DMS53 treated with DMSO at 0.1 percent for 48 hours (cell line): ENCODE data around the gene BICC1.

Source experiments
- DNase-seq: peaks from one replicate; lab custom pipeline; 2025; ENCODE audit not compliant: unreplicated experiment; lab: John Stamatoyannopoulos, UW

BICC1 gene

GRCh38 chr10:58734664-58735063 is 222.0 kb downstream of the BICC1 start:
- DNase-seq = no peak

- no peak for DNase-seq
Measured at GRCh38 chr10:58735087-58735486, 222.4 kb downstream of the BICC1 start.

DNA sequence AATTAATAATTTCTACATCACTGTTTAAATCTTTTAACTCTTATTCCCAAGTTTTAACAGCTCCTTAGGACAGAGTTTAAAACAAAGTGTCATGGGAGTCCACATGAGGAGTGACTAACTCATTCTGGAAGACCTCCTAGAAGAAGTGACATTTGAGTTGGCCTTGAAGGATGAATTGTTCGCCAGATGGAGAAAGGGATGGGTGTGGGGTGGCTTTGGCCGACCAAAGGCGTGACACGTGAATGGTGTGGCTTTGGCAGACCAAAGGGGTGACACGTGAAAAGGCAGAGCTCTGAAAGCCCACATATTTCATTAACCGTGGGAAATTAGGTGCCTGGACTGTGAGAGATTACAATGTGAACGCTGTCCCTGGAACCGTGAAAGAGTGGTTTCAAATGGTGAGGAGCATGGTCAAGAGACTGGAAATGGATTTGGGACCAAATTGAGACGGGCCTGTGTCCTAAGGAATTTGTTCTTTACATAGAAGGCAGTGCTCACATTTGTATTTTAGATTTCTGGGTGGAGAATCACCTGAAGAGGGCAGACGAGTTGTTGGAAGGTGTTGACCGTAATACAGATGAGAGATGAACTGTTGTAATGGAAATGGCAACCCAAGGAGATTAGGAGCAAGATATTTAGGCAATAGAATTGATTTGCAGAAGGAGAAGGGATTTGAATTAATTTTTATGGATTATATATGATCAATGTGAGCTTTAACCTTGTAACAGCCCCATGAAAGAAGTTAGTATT is 228.1 kb downstream of the BICC1 start:
- no peak for DNase-seq

- no peak for DNase-seq
Measured at GRCh38 chr10:58741673-58742072, 229.0 kb downstream of the BICC1 start.

DNA sequence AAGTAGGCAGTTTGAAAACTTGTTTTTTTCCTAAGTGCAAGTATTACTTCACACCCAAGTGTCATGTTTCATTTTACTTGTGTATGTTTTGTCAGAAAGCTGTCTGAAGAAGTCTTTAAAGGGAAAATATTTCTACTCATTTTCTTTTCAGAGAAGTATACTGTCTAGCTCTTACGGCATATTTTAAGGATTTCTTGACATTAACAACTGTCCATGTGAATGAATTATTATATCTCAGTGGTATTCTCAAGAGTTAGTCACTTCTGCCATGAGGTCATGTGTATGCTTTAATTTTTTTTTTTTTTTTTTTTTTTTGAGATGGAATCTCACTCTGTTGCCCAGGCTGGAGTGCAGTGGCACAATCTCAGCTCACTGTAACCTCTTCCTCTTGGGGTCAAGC is 229.5 kb downstream of the BICC1 start:
- DNase-seq = no peak

DNA sequence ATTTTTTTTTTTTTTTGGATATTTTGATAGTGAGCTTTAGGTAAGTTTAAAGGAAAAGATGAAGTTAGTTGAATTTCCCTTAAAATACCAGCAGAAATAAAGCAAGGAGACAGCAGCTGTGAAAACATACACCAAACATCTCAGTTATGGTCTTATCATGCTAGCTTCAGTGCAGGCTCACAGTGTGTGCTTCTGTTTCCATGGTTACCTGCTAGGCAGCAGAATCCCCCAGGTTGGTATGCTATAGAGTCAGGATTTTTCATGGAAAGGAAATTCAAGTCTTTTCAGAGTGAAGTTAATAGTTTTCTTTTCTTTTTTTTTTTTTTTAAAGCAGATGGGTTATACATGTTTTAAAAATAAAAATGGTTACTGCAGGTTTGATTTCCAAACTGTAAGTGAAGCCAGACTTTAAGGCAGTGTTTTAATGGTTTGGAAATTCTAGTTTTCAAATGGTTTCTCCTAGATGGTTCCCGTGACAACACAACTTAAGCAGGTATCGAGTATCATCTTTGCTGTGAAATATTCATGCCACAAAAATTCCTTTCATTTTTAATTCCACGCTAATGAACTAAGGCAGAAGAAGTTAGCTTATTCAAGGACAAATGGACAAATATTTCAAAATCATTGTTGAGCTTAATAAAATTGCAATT is 230.9 kb downstream of the BICC1 start:
- DNase-seq = peak; percentile 2

GRCh38 chr10:58746474-58747185 is 234.0 kb downstream of the BICC1 start:
- no peak for DNase-seq

GRCh38 chr10:58747687-58748086 is 235.0 kb downstream of the BICC1 start:
- DNase-seq = no peak

DNA sequence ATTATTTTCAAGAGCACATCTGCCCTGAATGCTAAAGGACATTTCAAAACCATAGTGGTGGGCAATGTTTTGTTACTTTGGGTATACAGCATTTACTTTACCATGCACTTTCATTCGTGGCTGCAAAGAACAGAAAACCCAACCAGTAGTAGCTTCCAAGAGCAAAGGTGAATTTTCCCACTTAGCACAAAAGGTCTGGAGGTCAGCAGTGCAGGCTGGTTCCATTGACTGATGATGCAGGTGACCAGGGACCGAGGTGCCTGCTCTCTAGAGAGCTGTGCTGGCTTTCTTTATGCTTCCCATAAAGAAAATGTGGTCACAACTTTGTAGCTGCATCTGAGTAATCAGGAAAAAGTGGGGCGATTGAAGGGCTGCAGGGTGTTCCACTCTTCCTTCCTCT is 240.0 kb downstream of the BICC1 start:
- DNase-seq = no peak

GRCh38 chr10:58753425-58753824 is 240.8 kb downstream of the BICC1 start:
- no peak for DNase-seq

GRCh38 chr10:58754469-58755339 is 242.0 kb downstream of the BICC1 start:
- DNase-seq = no peak

DNA sequence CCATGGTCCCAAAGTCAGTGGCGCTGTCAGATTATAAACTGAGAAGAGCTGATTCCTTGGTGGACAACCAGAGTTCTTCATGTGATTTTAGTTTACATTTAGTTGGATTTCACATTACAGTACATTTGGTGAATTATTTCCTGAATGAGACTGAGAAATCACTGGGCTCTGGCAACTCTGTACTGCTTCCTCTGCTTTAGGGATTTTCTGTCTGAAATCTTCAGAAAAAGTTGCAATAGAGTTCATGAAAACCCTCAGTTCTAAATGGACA is 242.6 kb downstream of the BICC1 start:
- no peak for DNase-seq

DNA sequence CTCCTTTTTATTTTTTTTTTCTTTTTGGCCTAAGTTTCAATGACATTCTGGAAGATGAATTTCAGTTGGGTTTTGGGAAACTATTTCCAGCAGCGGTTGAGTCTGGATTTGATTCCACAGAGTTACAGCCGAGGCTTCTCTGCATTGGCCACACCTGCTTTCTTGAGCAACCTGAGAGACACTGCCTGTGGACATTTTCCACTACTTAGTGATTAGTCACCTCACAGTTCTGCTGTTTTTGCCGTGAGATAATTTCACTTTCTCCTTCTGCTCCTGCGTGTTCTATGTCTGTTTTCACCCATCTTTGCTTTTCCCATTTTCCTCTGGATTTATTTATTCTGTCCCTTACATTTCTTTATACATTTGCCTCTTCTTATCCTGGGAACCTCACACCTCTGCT is 243.0 kb downstream of the BICC1 start:
- no peak for DNase-seq

DNA sequence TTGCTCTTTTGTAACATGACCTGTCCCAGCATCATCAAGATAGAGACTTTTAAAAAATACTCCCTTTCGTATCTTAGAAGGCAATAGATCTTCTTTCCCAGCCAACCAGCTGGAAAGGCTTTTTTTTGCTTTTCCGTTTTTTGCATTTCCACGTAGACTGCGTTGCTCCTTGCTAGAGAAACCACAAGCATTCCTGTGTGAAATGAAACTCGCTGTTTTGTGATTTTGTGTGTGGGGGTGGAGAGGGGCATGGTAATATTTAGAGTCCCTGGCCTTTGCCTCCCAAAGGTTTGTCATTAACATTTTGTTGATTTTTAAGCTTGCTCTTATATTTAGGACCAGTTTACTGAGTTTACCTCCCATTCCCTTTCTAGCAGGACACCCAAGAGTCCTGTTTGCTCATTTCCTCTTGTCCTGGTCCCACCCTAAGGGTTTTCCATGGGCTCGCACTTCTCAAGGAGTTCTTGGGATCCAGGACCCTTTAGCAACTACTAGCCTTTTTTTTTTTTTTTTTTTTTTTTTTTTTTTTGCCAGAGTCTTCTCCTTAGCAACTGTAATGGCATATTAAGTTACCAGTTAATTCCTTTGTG is 243.6 kb downstream of the BICC1 start:
- DNase-seq = no peak

GRCh38 chr10:58757352-58758065 is 244.8 kb downstream of the BICC1 start:
- no peak for DNase-seq

DNA sequence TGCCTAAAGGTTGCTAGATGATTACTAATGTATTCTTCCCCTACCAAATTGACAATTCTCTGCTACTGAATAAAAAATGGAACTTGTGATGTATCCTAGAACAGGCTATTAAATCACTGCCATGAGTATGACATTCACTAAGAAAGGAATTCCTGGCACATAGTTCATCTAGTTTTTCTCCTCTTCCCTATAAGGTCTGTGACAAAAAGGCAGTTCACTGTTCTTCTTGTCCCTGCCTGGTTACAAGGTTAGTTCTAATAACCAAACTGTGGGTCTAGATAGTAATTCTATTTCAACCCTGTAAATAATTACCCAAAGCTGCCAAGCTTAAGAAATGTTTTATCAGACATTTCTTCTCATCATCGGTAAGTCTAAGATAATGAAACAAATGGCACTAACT is 245.6 kb downstream of the BICC1 start:
- no peak for DNase-seq

DNA sequence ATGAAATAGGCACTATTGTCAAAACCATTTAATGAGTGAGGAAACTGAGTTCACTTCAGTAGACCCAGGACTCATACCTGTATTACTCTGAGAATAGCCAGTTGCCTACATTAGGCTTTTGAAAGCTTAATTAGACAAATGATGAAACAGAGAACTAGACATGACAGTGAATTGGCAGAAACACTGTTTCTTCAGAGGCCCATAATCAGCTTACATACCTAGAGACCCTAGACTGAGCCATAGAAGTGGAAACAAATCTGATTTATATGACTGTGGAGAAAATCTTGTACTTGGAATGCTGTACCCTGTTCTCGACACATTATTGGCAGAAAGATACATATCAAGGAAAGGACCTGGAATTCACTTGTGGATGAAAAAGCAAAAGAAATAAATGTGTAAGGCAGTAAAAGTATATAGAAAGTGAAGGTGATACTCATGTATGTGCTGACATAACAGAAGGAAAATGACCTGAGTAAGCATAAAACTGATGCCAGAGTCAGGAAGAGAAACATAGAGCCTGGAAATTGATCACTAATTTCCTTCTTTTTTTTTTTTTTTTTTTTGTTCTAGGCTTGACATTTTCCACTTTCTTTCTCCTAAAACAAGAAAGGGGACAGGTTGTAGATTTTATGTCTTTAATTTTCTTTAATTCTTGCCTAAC is 251.5 kb downstream of the BICC1 start:
- no peak for DNase-seq

DNA sequence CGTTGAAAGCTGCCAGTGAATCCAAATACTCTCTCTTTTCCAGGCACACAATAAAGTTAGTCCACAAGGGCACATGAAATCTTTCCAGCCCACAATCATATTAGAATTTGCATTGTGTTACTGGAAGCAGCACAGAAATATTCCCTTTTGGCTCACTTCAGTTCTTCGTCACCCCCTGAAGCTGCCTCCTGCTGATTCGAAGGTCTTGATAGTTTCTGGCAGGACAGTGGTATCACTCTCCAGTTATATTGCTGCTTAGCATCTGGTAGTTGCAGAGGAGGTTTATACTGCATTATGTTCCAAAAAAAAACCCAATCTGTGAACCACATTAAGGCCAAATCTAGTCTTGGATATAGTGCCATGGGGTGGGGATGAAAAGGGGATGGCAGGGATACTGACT is 253.2 kb downstream of the BICC1 start:
- DNase-seq = no peak

GRCh38 chr10:58767652-58768051 is 255.0 kb downstream of the BICC1 start:
- no peak for DNase-seq

GRCh38 chr10:58771863-58772262 is 259.2 kb downstream of the BICC1 start:
- DNase-seq = no peak
